AG09319 (cell line): ENCODE data around the gene PIEZO1.
A peak's percentile ranks its signal among the peaks of the same experiment; 100 is the strongest.

Source experiments
- DNase-seq: peaks from one replicate; pipeline ENCODE4 v3.0.0-alpha.2; 2010; ENCODE audit warnings: low read depth; ENCODE audit errors: extremely low read depth
- CTCF ChIP-seq: IDR thresholded peaks from 2 replicates; pipeline ENCODE4 v1.5.1; 2011; ENCODE audit warnings: low read depth, mild to moderate bottlenecking, inconsistent platforms, low read length, moderate library complexity

Gene PIEZO1

GRCh38 chr16:88688013-88688778, 96.8 kb downstream of the PIEZO1 start:
- DNase-seq: no peak
- TF ChIP-seq CTCF: no peak

- no peak for DNase-seq
- TF ChIP-seq CTCF: no peak
Observed at GRCh38 chr16:88687676-88688012, 97.4 kb downstream of the PIEZO1 start.

GRCh38 chr16:88687254-88687576, 97.8 kb downstream of the PIEZO1 start:
- no peak for DNase-seq
- TF ChIP-seq CTCF: no peak

- no peak for DNase-seq
- TF ChIP-seq CTCF: no peak
Observed at GRCh38 chr16:88686439-88687253, 98.4 kb downstream of the PIEZO1 start, which contains the start of gene SNAI3. Gene SNAI3 (minus strand): TSS chr16:88686507. CDS start chr16:88686406, 101 bp downstream.

GRCh38 chr16:88686062-88686438, 99.0 kb downstream of the PIEZO1 start:
- no peak for DNase-seq
- TF ChIP-seq CTCF: no peak

- no peak for DNase-seq
- peak; percentile 81 for TF ChIP-seq CTCF
Observed at GRCh38 chr16:88685156-88686061, 99.6 kb downstream of the PIEZO1 start.
